ENCODE results near the gene RFLNA. TPM values are rescaled to one million over a fixed set of nuclear protein-coding genes. Genes with fewer than 3 reads are reported as not detected.

The RFLNA gene
- total RNA-seq, 4 donors from 2014 or later = 0.63 to 2.2 (median 1.3) TPM

- Histone ChIP-seq H3K27me3 (peaks cover 0 to 32% (median 0%) of the 10 kb centered on the region in 4 donors), H3K4me3 (no peak overlapping the region), H3K27ac (replicated peaks in 1 of 4) (no peak overlapping the region), H3K4me1 (peaks cover 0 to 8% (median 3%) of the 10 kb centered on the region in 4 donors), H3K9me3 (peaks cover 0 to 18% (median 11%) of the 10 kb centered on the region in 4 donors), H3K36me3 (no peaks in the 10 kb centered on the region)
- WGBS = 95% methylated on average over 2 of the region's 2 CpGs
- no peak for DNase-seq (ENCODE audit: extremely low spot score)
- intact Hi-C loops (cut with DNase I) = no loop called here
- TF ChIP-seq POLR2AphosphoS5 (IDR thresholded peaks at IDR 0.05) (no peak), CTCF (IDR thresholded peaks at IDR 0.05) (no peak), POLR2A (IDR thresholded peaks at IDR 0.05; ENCODE audit: low read depth) (no peak), EP300 (IDR thresholded peaks at IDR 0.05) (no peak)
Observed at GRCh38 chr12:124281309-124281708, 13.6 kb upstream of the RFLNA start.

GRCh38 chr12:124282287-124282686 lies 12.6 kb upstream of the RFLNA start:
- TF ChIP-seq EP300 (IDR thresholded peaks at IDR 0.05) (no peak), POLR2A (IDR thresholded peaks at IDR 0.05; ENCODE audit: low read depth) (no peak), POLR2AphosphoS5 (IDR thresholded peaks at IDR 0.05) (no peak), CTCF (IDR thresholded peaks at IDR 0.05) (no peak)
- no peak for DNase-seq (ENCODE audit: extremely low spot score)
- Histone ChIP-seq H3K27me3 (peaks cover 0 to 34% (median 0%) of the 10 kb centered on the region in 4 donors), H3K36me3 (no peaks in the 10 kb centered on the region), H3K4me3 (no peak overlapping the region), H3K4me1 (peaks cover 0 to 8% (median 3%) of the 10 kb centered on the region in 4 donors), H3K27ac (replicated peaks in 1 of 4) (no peak overlapping the region), H3K9me3 (peaks cover 0 to 18% (median 11%) of the 10 kb centered on the region in 4 donors)
- WGBS = 92% methylated on average over 5 of the region's 5 CpGs
- intact Hi-C loops (cut with DNase I) = no loop called here

GRCh38 chr12:124283326-124283725 lies 11.6 kb upstream of the RFLNA start:
- no peak overlapping the region for H3K27ac ChIP-seq (replicated peaks in 1 of 4)
- H3K4me1 ChIP-seq = peaks cover 0 to 8% (median 3%) of the 10 kb centered on the region in 4 donors
- intact Hi-C loops (cut with DNase I) = no loop called here
- H3K4me3 ChIP-seq = no peak overlapping the region
- no peak for DNase-seq (ENCODE audit: extremely low spot score)
- WGBS = 70% methylated on average over 7 of the region's 7 CpGs
- peaks cover 0 to 26% (median 0%) of the 10 kb centered on the region in 4 donors for H3K27me3 ChIP-seq
- peaks cover 0 to 18% (median 13%) of the 10 kb centered on the region in 4 donors for H3K9me3 ChIP-seq
- H3K36me3 ChIP-seq = no peaks in the 10 kb centered on the region
- TF ChIP-seq POLR2A (IDR thresholded peaks at IDR 0.05; ENCODE audit: low read depth) = no peak
- TF ChIP-seq POLR2AphosphoS5 (IDR thresholded peaks at IDR 0.05) = no peak
- no peak for TF ChIP-seq CTCF (IDR thresholded peaks at IDR 0.05)
- TF ChIP-seq EP300 (IDR thresholded peaks at IDR 0.05) = no peak

GRCh38 chr12:124284368-124284767 lies 10.5 kb upstream of the RFLNA start:
- no peak overlapping the region for H3K4me3 ChIP-seq
- H3K27me3 ChIP-seq = peaks cover 0 to 16% (median 0%) of the 10 kb centered on the region in 4 donors
- TF ChIP-seq POLR2A (IDR thresholded peaks at IDR 0.05; ENCODE audit: low read depth) (no peak), CTCF (IDR thresholded peaks at IDR 0.05) (no peak), EP300 (IDR thresholded peaks at IDR 0.05) (no peak), POLR2AphosphoS5 (IDR thresholded peaks at IDR 0.05) (no peak)
- H3K36me3 ChIP-seq = no peaks in the 10 kb centered on the region
- H3K4me1 ChIP-seq = peaks cover 4 to 15% (median 9%) of the 10 kb centered on the region in 4 donors
- no peak for DNase-seq (ENCODE audit: extremely low spot score)
- H3K9me3 ChIP-seq = peaks cover 0 to 18% (median 14%) of the 10 kb centered on the region in 4 donors
- intact Hi-C loops (cut with DNase I) = no loop called here
- no peak overlapping the region for H3K27ac ChIP-seq (replicated peaks in 1 of 4)
- WGBS = 91% methylated on average over 5 of the region's 5 CpGs

GRCh38 chr12:124286414-124286813 lies 8.5 kb upstream of the RFLNA start:
- H3K4me1 ChIP-seq = peaks cover 10 to 15% (median 13%) of the 10 kb centered on the region in 4 donors
- peaks cover 0 to 17% (median 12%) of the 10 kb centered on the region in 4 donors for H3K9me3 ChIP-seq
- TF ChIP-seq POLR2A (IDR thresholded peaks at IDR 0.05; ENCODE audit: low read depth) (no peak), CTCF (IDR thresholded peaks at IDR 0.05) (no peak), POLR2AphosphoS5 (IDR thresholded peaks at IDR 0.05) (no peak), EP300 (IDR thresholded peaks at IDR 0.05) (no peak)
- no peak overlapping the region for H3K27ac ChIP-seq (replicated peaks in 1 of 4)
- H3K4me3 ChIP-seq = no peak overlapping the region
- 69% methylated on average over 8 of the region's 8 CpGs for WGBS
- peaks cover 0 to 5% (median 0%) of the 10 kb centered on the region in 4 donors for H3K27me3 ChIP-seq
- no peaks in the 10 kb centered on the region for H3K36me3 ChIP-seq
- no peak for DNase-seq (ENCODE audit: extremely low spot score)
- intact Hi-C loops (cut with DNase I) = no loop called here

All from esophagus muscularis mucosa (tissue), 4 donors.